H1 (cell line): ENCODE data around the gene LAMA4. TPM values are rescaled to one million over a fixed set of nuclear protein-coding genes. Genes with fewer than 3 reads are reported as not detected.

Experiments used
- CTCF ChIA-PET: fragments of 300-600 bp; sonication (Branson Sonifier 250); formaldehyde crosslinking; loops from one replicate; lab custom pipeline; 2021; ENCODE audit not compliant: partially characterized antibody; lab: Charles Lee
- POLR2A ChIA-PET: fragments of 300-600 bp; sonication (Branson Sonifier 250); formaldehyde crosslinking; loops from one replicate; lab custom pipeline; 2021; ENCODE audit warnings: inconsistent platforms; ENCODE audit not compliant: partially characterized antibody; lab: Charles Lee
- DNase-seq, 2 experiments: peaks; one replicate each; pipeline versions ENCODE4 v3.0.0 to v3.0.0-alpha.2; 2010 to 2022; ENCODE audit warnings: low spot score in 2 of 2, low read depth in 1 of 2, mixed read lengths in 1 of 2
- FAIRE-seq: peaks from 2 replicates; lab custom pipeline; 2011; peaks lifted over from hg19 to GRCh38; lab: Jason Lieb, UNC
- H2AFZ ChIP-seq: 2 replicates; pipeline ENCODE4 v1.8.1; 2012; ENCODE audit warnings: low read length, inconsistent platforms
- H2AK5ac ChIP-seq: 2 replicates; pipeline ENCODE4 v1.6.1; 2013; ENCODE audit warnings: low read depth, low read length
- H2BK120ac ChIP-seq: replicated peaks from 2 replicates; pipeline ENCODE3; 2013; ENCODE audit warnings: low read depth, low read length, inconsistent platforms
- H2BK12ac ChIP-seq: 2 replicates; pipeline ENCODE4 v1.6.1; 2013; ENCODE audit warnings: low read depth, low read length
- H2BK15ac ChIP-seq: 2 replicates; pipeline ENCODE4 v1.6.1; 2013; ENCODE audit warnings: low read length
- H2BK20ac ChIP-seq: 2 replicates; pipeline ENCODE4 v1.6.1; 2013; ENCODE audit warnings: low read length
- H2BK5ac ChIP-seq: 2 replicates; pipeline ENCODE4 v1.6.1; 2013; ENCODE audit warnings: low read depth, low read length
- H3K14ac ChIP-seq: 2 replicates; pipeline ENCODE4 v1.6.1; 2013; ENCODE audit warnings: inconsistent platforms; ENCODE audit not compliant: insufficient read length
- H3K18ac ChIP-seq: 2 replicates; pipeline ENCODE4 v1.6.1; 2013; ENCODE audit warnings: low read length; ENCODE audit errors: extremely low read depth
- H3K23ac ChIP-seq: 2 replicates; pipeline ENCODE4 v1.6.1; 2013; ENCODE audit warnings: inconsistent platforms; ENCODE audit not compliant: insufficient read length
- H3K23me2 ChIP-seq: 2 replicates; pipeline ENCODE4 v1.6.1; 2013; ENCODE audit warnings: low read depth, low read length
- H3K27ac ChIP-seq: 2 replicates; pipeline ENCODE4 v1.6.1; 2011; ENCODE audit warnings: low read depth, low read length, inconsistent platforms
- H3K27me3 ChIP-seq, 4 experiments: replicated peaks in 1 of 4; 1 replicate in 1 of 4; 2 replicates in 3 of 4; pipeline versions ENCODE4 v1.6.1 to v1.8.1; 2011 to 2013; ENCODE audit warnings: low read length in 3 of 4, mild to moderate bottlenecking in 3 of 4, inconsistent platforms in 2 of 4, mixed read lengths in 2 of 4, moderate library complexity in 1 of 4; ENCODE audit not compliant: control insufficient read depth in 3 of 4, insufficient read depth in 3 of 4; ENCODE audit errors: extremely low read depth in 1 of 4
- H3K36me3 ChIP-seq, 4 experiments: 2 replicates each; pipeline versions ENCODE4 v1.6.1 to v1.8.1; 2011 to 2013; ENCODE audit warnings: mild to moderate bottlenecking in 4 of 4, low read length in 3 of 4, moderate library complexity in 2 of 4, control low read depth in 1 of 4, inconsistent platforms in 1 of 4; ENCODE audit not compliant: insufficient read depth in 4 of 4, control insufficient read depth in 2 of 4
- H3K4ac ChIP-seq: replicated peaks from 2 replicates; pipeline ENCODE3; 2013; ENCODE audit warnings: low read length, low read depth, mixed read lengths, inconsistent platforms; ENCODE audit not compliant: insufficient read length
- H3K4me1 ChIP-seq, 4 experiments: replicated peaks in 1 of 4; 1 replicate in 1 of 4; 2 replicates in 3 of 4; pipeline versions ENCODE4 v1.6.1 to v1.8.1; 2011 to 2013; ENCODE audit warnings: low read length in 3 of 4, inconsistent platforms in 2 of 4, mixed read lengths in 1 of 4; ENCODE audit not compliant: insufficient read depth in 4 of 4, control insufficient read depth in 3 of 4
- H3K4me2 ChIP-seq, 2 experiments: 2 replicates each; pipeline versions ENCODE4 v1.6.1 to v1.8.1; 2011 to 2013; ENCODE audit warnings: low read depth in 2 of 2, low read length in 2 of 2, control low read depth in 1 of 2, inconsistent platforms in 1 of 2, mild to moderate bottlenecking in 1 of 2; ENCODE audit not compliant: insufficient read depth in 1 of 2
- H3K4me3 ChIP-seq, 4 experiments: fragments of 200-600, 300-600 bp in 1 of 4; sonication (generic), shearing (Covaris generic), sonication (Bioruptor Twin) in 1 of 4; 2 replicates each; pipeline versions ENCODE4 v1.5.1 to v1.8.1; 2011 to 2016; ENCODE audit warnings: low read length in 4 of 4, low read depth in 3 of 4, control low read depth in 2 of 4, inconsistent platforms in 2 of 4, mild to moderate bottlenecking in 2 of 4, mixed read lengths in 1 of 4, moderate library complexity in 1 of 4; ENCODE audit not compliant: insufficient read depth in 2 of 4; ENCODE audit errors: extremely low read depth in 1 of 4
- H3K56ac ChIP-seq: replicated peaks from 2 replicates; pipeline ENCODE3; 2013; ENCODE audit warnings: low read depth, mild to moderate bottlenecking, mixed read lengths, low read length, inconsistent platforms; ENCODE audit not compliant: insufficient read length
- H3K79me1 ChIP-seq: 2 replicates; pipeline ENCODE4 v1.6.1; 2013; ENCODE audit warnings: low read depth, low read length, control low read depth
- H3K79me2 ChIP-seq, 2 experiments: 2 replicates each; pipeline versions ENCODE4 v1.6.1 to v1.8.1; 2012 to 2013; ENCODE audit warnings: low read length in 2 of 2, mild to moderate bottlenecking in 2 of 2, inconsistent platforms in 1 of 2; ENCODE audit not compliant: insufficient read depth in 2 of 2, control insufficient read depth in 1 of 2
- H3K9ac ChIP-seq, 4 experiments: replicated peaks in 1 of 4; 1 replicate in 1 of 4; 2 replicates in 3 of 4; pipeline versions ENCODE4 v1.6.1 to v1.8.1; 2011 to 2013; ENCODE audit warnings: low read depth in 3 of 4, low read length in 3 of 4, control low read depth in 2 of 4, mild to moderate bottlenecking in 2 of 4, moderate library complexity in 2 of 4, inconsistent platforms in 1 of 4; ENCODE audit errors: extremely low read depth in 1 of 4
- H3K9me3 ChIP-seq, 2 experiments: 2 replicates each; pipeline versions ENCODE4 v1.6.1 to v1.8.1; 2012 to 2013; ENCODE audit warnings: mild to moderate bottlenecking in 2 of 2, moderate library complexity in 2 of 2, control low read depth in 1 of 2, inconsistent platforms in 1 of 2, low read depth in 1 of 2, low read length in 1 of 2, mixed read lengths in 1 of 2; ENCODE audit not compliant: insufficient read depth in 2 of 2
- H4K20me1 ChIP-seq, 2 experiments: replicated peaks in 1 of 2; 2 replicates each; pipeline versions ENCODE3 to v1.8.1; 2011 to 2013; ENCODE audit warnings: inconsistent platforms in 2 of 2, low read length in 2 of 2, mild to moderate bottlenecking in 1 of 2; ENCODE audit not compliant: insufficient read depth in 2 of 2, control insufficient read depth in 1 of 2
- H4K5ac ChIP-seq: 2 replicates; pipeline ENCODE4 v1.6.1; 2013; ENCODE audit warnings: low read length, low read depth, mixed read lengths, inconsistent platforms; ENCODE audit not compliant: insufficient read length
- H4K8ac ChIP-seq: 2 replicates; pipeline ENCODE4 v1.8.0; 2013; ENCODE audit warnings: mild to moderate bottlenecking, moderate library complexity, low read length, inconsistent platforms; ENCODE audit not compliant: insufficient read depth; ENCODE audit errors: extremely low read depth
- H4K91ac ChIP-seq: replicated peaks from 2 replicates; pipeline ENCODE3; 2013; ENCODE audit warnings: low read length, mixed read lengths, inconsistent platforms; ENCODE audit not compliant: insufficient read length
- BCL11A ChIP-seq, 2 experiments: IDR thresholded peaks; one replicate each; pipeline ENCODE4 v1.6.1; 2011; ENCODE audit warnings: low read depth in 2 of 2, low read length in 2 of 2, mild to moderate bottlenecking in 2 of 2
- CHD1 ChIP-seq: IDR thresholded peaks from 2 replicates; pipeline ENCODE4 v1.6.1; 2012; ENCODE audit warnings: low read depth, low read length, improper control_type of control experiment
- EZH2 ChIP-seq: fragments of 200-600 bp; sonication (generic); IDR thresholded peaks from 2 replicates; pipeline ENCODE4 v1.7.1; 2012; ENCODE audit warnings: low read depth, mild to moderate bottlenecking, moderate library complexity, low read length, inconsistent platforms; ENCODE audit not compliant: severe bottlenecking
- GABPA ChIP-seq: IDR thresholded peaks from 2 replicates; pipeline ENCODE4 v1.6.1; 2011; ENCODE audit warnings: mild to moderate bottlenecking, low read length, moderate library complexity, borderline replicate concordance; ENCODE audit not compliant: insufficient read depth
- HDAC2 ChIP-seq, 2 experiments: fragments of 300-600 bp in 1 of 2; sonication (generic) in 1 of 2; IDR thresholded peaks; 2 replicates each; pipeline ENCODE4 v1.6.1; 2011 to 2012; ENCODE audit warnings: low read depth in 2 of 2, low read length in 2 of 2, mild to moderate bottlenecking in 2 of 2, moderate library complexity in 2 of 2, borderline replicate concordance in 1 of 2, inconsistent platforms in 1 of 2
- JUND ChIP-seq: IDR thresholded peaks from 2 replicates; pipeline ENCODE4 v1.6.1; 2011; ENCODE audit warnings: mild to moderate bottlenecking, improper control_type of control experiment, low read length
- RFX5 ChIP-seq: IDR thresholded peaks from 2 replicates; pipeline ENCODE4 v1.6.1; 2011; ENCODE audit warnings: low read depth, low read length, improper control_type of control experiment, borderline replicate concordance
- RNF2 ChIP-seq: fragments of 200-900, 300-1000 bp; sonication (generic); IDR thresholded peaks from 2 replicates; pipeline ENCODE4 v1.7.1; 2016; ENCODE audit warnings: borderline replicate concordance, low read depth, mild to moderate bottlenecking, antibody characterized with exemption, low read length; ENCODE audit not compliant: poor library complexity, severe bottlenecking; ENCODE audit errors: missing control alignments
- polyA plus RNA-seq, 7 experiments: library from polyadenylated mRNA; depleted of rRNA in 3 of 7; stranded (reverse) in 5 of 7; unstranded in 2 of 7; fragments of >200 nt in 5 of 7; fragments of 200-250 nt in 2 of 7; gene quantifications; 1 replicate in 5 of 7; 2 replicates in 1 of 7; 4 replicates in 1 of 7; pipeline versions ENCODE4 v1.2.1 to v1.2.3, GENCODE V29; 2011 to 2013; ENCODE audit warnings: missing spikeins in 2 of 7, mixed read lengths in 2 of 7
- total RNA-seq: library from RNA; stranded (reverse); fragmentation: NEBNext Ultra II Directional; extraction: Animal tissue kit (Norgen Biotek cat#: 25700); gene quantifications from 2 replicates; pipeline ENCODE4 v1.2.1, GENCODE V29; 2021

The LAMA4 gene
- total and polyA plus RNA-seq, 2 of the 8 experiments (the other 6 are each of a cell fraction or from before 2014, with no cell fraction given): 0.95 to 1.5 TPM

DNA sequence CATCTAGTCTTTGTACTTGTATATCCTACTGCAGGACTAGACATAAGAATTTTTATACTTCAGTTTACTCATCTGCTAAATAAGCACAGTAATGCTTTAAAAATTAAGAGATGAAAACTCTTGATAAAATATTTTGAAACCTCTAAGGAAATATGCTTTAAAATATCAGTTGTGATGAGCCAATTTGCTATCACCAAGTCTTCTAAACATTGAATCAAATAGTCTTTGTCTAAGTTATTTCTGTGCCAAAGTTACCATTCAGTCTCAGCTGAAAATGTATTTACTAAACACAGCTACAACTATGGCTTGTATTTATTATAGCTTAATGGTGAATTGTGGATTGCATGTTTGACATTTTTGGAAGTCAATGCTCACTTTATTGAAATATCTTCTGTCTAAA, 46.5 kb upstream of the LAMA4 start:
- no peak overlapping the region for H4K5ac ChIP-seq
- H2BK12ac ChIP-seq: no peak overlapping the region
- no peaks in the 10 kb centered on the region for H3K36me3 ChIP-seq
- H3K14ac ChIP-seq: no peak overlapping the region
- no peak for TF ChIP-seq JUND
- TF ChIP-seq GABPA: no peak
- TF ChIP-seq BCL11A (IDR thresholded peaks at IDR 0.05; ENCODE audit: low read depth in 2 of 2, low read length in 2 of 2): no peak
- no peak for TF ChIP-seq RFX5
- no peak for TF ChIP-seq EZH2
- no peak for TF ChIP-seq CHD1
- no peak for TF ChIP-seq HDAC2 (IDR thresholded peaks at IDR 0.05; ENCODE audit: borderline replicate concordance in 1 of 2, low read depth in 2 of 2, low read length in 2 of 2)
- no peak for TF ChIP-seq RNF2
- H3K4me2 ChIP-seq: no peak overlapping the region
- no peaks in the 10 kb centered on the region for H3K4me1 ChIP-seq
- H3K27me3 ChIP-seq: peaks cover 0 to 2% (median 0%) of the 10 kb centered on the region in 4 experiments; a peak in 2 of 7 replicates
- no peak overlapping the region for H4K8ac ChIP-seq
- no peak overlapping the region for H4K91ac ChIP-seq
- no peak overlapping the region for H2BK20ac ChIP-seq
- no peaks in the 10 kb centered on the region for H3K9me3 ChIP-seq
- H2BK120ac ChIP-seq: no peak overlapping the region
- POLR2A ChIA-PET: no interaction called here
- H2BK15ac ChIP-seq: no peak overlapping the region
- H3K27ac ChIP-seq: no peak overlapping the region
- H2AFZ ChIP-seq: no peak overlapping the region
- H2AK5ac ChIP-seq: no peak overlapping the region
- H3K79me1 ChIP-seq: no peaks in the 10 kb centered on the region
- H3K23me2 ChIP-seq: no peaks in the 10 kb centered on the region
- no peak overlapping the region for H3K56ac ChIP-seq
- H3K9ac ChIP-seq: no peak overlapping the region
- no peak overlapping the region for H3K18ac ChIP-seq
- no peaks in the 10 kb centered on the region for H4K20me1 ChIP-seq
- CTCF ChIA-PET: interaction anchor here (0.8 to 1.4 kb wide), 2 partner anchors 12 to 121 kb away, joined by 3 to 5 read pairs; no protein-coding TSS in a partner anchor
- FAIRE-seq (no peak), DNase-seq (no peak)
- H2BK5ac ChIP-seq: no peak overlapping the region
- no peak overlapping the region for H3K4ac ChIP-seq
- no peak overlapping the region for H3K4me3 ChIP-seq
- no peak overlapping the region for H3K23ac ChIP-seq
- H3K79me2 ChIP-seq: no peaks in the 10 kb centered on the region
